ENCODE data around the gene MOGAT1. TPM values are rescaled to one million over a fixed set of nuclear protein-coding genes. Genes with fewer than 3 reads are reported as not detected.

MOGAT1 gene
- total RNA-seq, 2 donors from 2014 or later: 0.24 TPM; not detected in 1

Other genes starting within 250 kb of the MOGAT1 start
- 10 to 100 TPM; 54.0 to 96.5 TPM for gene SGPP2, start 247.1 kb upstream of the MOGAT1 start, total RNA-seq
- gene FARSB, start 15.6 kb upstream of the MOGAT1 start, total RNA-seq: 10 to 100 TPM; 21.9 to 34.6 TPM
- gene ACSL3, start 189.4 kb downstream of the MOGAT1 start, total RNA-seq: 100 to 1,000 TPM; 116 to 162 TPM

Measured in colonic mucosa (tissue), 2 donors.